Measurements from ENCODE around the gene MAGI2.

The MAGI2 gene

DNA sequence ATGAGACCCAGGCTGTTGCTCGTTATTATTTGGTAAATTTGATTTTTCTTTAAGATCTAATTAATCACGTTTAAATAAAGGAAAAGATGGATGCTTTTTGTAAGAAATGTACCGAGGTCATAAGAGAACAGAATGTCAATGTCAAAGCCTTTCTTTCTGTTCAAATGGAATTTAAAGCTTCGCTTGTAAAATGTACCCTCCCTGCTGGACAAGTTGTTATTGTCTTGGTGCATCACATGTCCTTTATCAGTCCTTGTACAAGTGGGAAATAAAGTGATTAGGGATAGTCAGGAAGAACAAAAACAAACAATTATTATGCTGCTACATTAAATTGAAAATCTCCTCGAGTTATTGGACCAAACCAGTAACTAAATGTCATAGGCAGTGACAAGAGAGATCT lies 1291.7 kb downstream of the MAGI2 start:
- no peaks in the 10 kb centered on the region for H3K27me3 ChIP-seq (ENCODE audit: insufficient read depth, low read length, poor library complexity, severe bottlenecking)
- TF ChIP-seq, protein P1, sequence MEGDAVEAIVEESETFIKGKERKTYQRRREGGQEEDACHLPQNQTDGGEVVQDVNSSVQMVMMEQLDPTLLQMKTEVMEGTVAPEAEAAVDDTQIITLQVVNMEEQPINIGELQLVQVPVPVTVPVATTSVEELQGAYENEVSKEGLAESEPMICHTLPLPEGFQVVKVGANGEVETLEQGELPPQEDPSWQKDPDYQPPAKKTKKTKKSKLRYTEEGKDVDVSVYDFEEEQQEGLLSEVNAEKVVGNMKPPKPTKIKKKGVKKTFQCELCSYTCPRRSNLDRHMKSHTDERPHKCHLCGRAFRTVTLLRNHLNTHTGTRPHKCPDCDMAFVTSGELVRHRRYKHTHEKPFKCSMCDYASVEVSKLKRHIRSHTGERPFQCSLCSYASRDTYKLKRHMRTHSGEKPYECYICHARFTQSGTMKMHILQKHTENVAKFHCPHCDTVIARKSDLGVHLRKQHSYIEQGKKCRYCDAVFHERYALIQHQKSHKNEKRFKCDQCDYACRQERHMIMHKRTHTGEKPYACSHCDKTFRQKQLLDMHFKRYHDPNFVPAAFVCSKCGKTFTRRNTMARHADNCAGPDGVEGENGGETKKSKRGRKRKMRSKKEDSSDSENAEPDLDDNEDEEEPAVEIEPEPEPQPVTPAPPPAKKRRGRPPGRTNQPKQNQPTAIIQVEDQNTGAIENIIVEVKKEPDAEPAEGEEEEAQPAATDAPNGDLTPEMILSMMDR (conservative IDR thresholded peaks at IDR 0.05; ENCODE audit: low read length) = no peak
- TF ChIP-seq EZH2phosphoT487 (IDR thresholded peaks at IDR 0.05; ENCODE audit: borderline replicate concordance) = no peak
- no peaks in the 10 kb centered on the region for H3K4me1 ChIP-seq (ENCODE audit: insufficient read depth, low read length, poor library complexity, severe bottlenecking)
- H3K4me3 ChIP-seq (ENCODE audit: low read length, poor library complexity, severe bottlenecking) = no peak overlapping the region
- H3K9me2 ChIP-seq (replicated peaks; ENCODE audit: low read depth, low read length) = no peaks in the 10 kb centered on the region
- H2AFZ ChIP-seq (ENCODE audit: low read length) = no peak overlapping the region
- no peaks in the 10 kb centered on the region for H3F3A ChIP-seq (ENCODE audit: low read depth)
- H4K20me1 ChIP-seq (ENCODE audit: insufficient read depth, low read length, poor library complexity, severe bottlenecking) = no peaks in the 10 kb centered on the region
- no peaks in the 10 kb centered on the region for H3K79me2 ChIP-seq (ENCODE audit: insufficient read depth, low read length)
- H3K9ac ChIP-seq (ENCODE audit: low read depth, low read length, poor library complexity, severe bottlenecking) = no peak overlapping the region
- H3K9me3 ChIP-seq (ENCODE audit: insufficient read depth, low read depth, low read length) = no peaks in the 10 kb centered on the region
- no peaks in the 10 kb centered on the region for H3K36me3 ChIP-seq (ENCODE audit: insufficient read depth, low read length)
- no peak overlapping the region for H3K4me2 ChIP-seq (ENCODE audit: low read depth, low read length, poor library complexity, severe bottlenecking)

DNA sequence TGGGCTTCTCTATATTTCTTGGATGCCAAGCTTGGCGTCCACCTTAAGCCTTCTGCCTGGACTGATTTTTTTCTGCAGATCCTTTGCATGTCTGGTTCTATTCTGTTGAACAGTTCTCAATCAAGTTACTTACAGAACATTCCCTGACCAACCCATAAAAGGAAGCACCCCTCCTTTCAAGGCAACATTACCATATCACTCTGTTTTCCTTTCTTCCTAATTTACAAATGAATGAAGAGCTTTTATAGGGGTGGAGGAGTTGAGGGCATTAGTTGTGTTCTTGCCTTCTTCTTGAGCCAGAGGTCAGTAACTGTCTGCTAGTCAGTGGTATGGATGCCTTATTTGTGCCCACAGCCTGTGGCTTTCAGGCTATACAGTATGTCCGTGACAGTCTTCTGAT lies 1293.9 kb downstream of the MAGI2 start:
- Histone ChIP-seq H2AFZ (ENCODE audit: low read length) (no peak overlapping the region), H4K20me1 (ENCODE audit: insufficient read depth, low read length, poor library complexity, severe bottlenecking) (no peaks in the 10 kb centered on the region), H3K4me1 (ENCODE audit: insufficient read depth, low read length, poor library complexity, severe bottlenecking) (no peaks in the 10 kb centered on the region), H3K9me2 (replicated peaks; ENCODE audit: low read depth, low read length) (no peaks in the 10 kb centered on the region), H3K36me3 (ENCODE audit: insufficient read depth, low read length) (no peaks in the 10 kb centered on the region), H3K27me3 (ENCODE audit: insufficient read depth, low read length, poor library complexity, severe bottlenecking) (no peaks in the 10 kb centered on the region), H3F3A (ENCODE audit: low read depth) (no peaks in the 10 kb centered on the region), H3K4me2 (ENCODE audit: low read depth, low read length, poor library complexity, severe bottlenecking) (no peak overlapping the region), H3K9ac (ENCODE audit: low read depth, low read length, poor library complexity, severe bottlenecking) (no peak overlapping the region), H3K9me3 (ENCODE audit: insufficient read depth, low read depth, low read length) (no peaks in the 10 kb centered on the region), H3K4me3 (ENCODE audit: low read length, poor library complexity, severe bottlenecking) (no peak overlapping the region), H3K79me2 (ENCODE audit: insufficient read depth, low read length) (no peaks in the 10 kb centered on the region)
- TF ChIP-seq, protein P1 (conservative IDR thresholded peaks at IDR 0.05; ENCODE audit: low read length) = no peak
- no peak for TF ChIP-seq EZH2phosphoT487 (IDR thresholded peaks at IDR 0.05; ENCODE audit: borderline replicate concordance)

DNA sequence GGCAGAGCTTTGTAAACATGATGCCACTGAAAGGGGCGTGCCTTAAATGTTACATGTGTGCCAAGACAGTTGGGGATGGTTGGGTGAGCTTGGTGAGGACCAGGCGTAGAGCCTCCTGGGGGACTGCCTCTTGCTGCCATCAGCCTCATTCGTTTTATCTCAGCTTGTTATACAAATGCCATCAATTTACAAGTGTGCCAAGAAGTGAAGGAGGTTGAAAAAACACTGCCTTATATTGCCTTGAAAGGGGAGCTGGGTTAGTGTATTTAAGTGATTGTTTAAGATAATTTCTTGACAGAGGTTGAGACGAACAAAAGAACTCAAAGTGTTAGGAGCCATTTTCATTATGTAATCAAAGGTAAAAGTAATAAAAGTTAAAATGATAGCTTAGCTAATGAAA lies 1300.2 kb downstream of the MAGI2 start:
- H3K4me3 ChIP-seq (ENCODE audit: low read length, poor library complexity, severe bottlenecking) = no peak overlapping the region
- TF ChIP-seq, protein P1 (conservative IDR thresholded peaks at IDR 0.05; ENCODE audit: low read length) = no peak
- no peak for TF ChIP-seq EZH2phosphoT487 (IDR thresholded peaks at IDR 0.05; ENCODE audit: borderline replicate concordance)
- no peak overlapping the region for H3K4me2 ChIP-seq (ENCODE audit: low read depth, low read length, poor library complexity, severe bottlenecking)

More for the DNA sequence above, 1300.2 kb downstream of the MAGI2 start:
- Histone ChIP-seq H3K9me2 (replicated peaks; ENCODE audit: low read depth, low read length) (no peaks in the 10 kb centered on the region), H3K9ac (ENCODE audit: low read depth, low read length, poor library complexity, severe bottlenecking) (no peak overlapping the region), H2AFZ (ENCODE audit: low read length) (no peak overlapping the region), H3K9me3 (ENCODE audit: insufficient read depth, low read depth, low read length) (no peaks in the 10 kb centered on the region), H4K20me1 (ENCODE audit: insufficient read depth, low read length, poor library complexity, severe bottlenecking) (no peaks in the 10 kb centered on the region), H3K79me2 (ENCODE audit: insufficient read depth, low read length) (no peaks in the 10 kb centered on the region), H3K4me1 (ENCODE audit: insufficient read depth, low read length, poor library complexity, severe bottlenecking) (no peaks in the 10 kb centered on the region), H3F3A (ENCODE audit: low read depth) (no peaks in the 10 kb centered on the region), H3K27me3 (ENCODE audit: insufficient read depth, low read length, poor library complexity, severe bottlenecking) (no peaks in the 10 kb centered on the region), H3K36me3 (ENCODE audit: insufficient read depth, low read length) (no peaks in the 10 kb centered on the region)

Data from Loucy (cell line).